Loucy (cell line): ENCODE data around the gene CELA3B.

Experiments used
- H2AFZ ChIP-seq: fragments of 200-600 bp; sonication (generic); 2 replicates; pipeline ENCODE4 v1.6.0; 2016; ENCODE audit warnings: antibody characterized with exemption, mild to moderate bottlenecking, low read length, moderate library complexity
- H3F3A ChIP-seq: fragments of 200-600 bp; 2 replicates; pipeline ENCODE4 v1.6.0; 2016; ENCODE audit warnings: antibody characterized with exemption, low read depth, mild to moderate bottlenecking
- H3K27me3 ChIP-seq: fragments of 200-600 bp; sonication (generic); 2 replicates; pipeline ENCODE4 v1.6.1; 2014; ENCODE audit warnings: low read length, mild to moderate bottlenecking; ENCODE audit not compliant: insufficient read depth, poor library complexity, severe bottlenecking
- H3K36me3 ChIP-seq: fragments of 200-600 bp; sonication (generic); 2 replicates; pipeline ENCODE4 v1.6.1; 2016; ENCODE audit warnings: low read length; ENCODE audit not compliant: insufficient read depth
- H3K4me1 ChIP-seq: fragments of 200-600 bp; sonication (generic); 2 replicates; pipeline ENCODE4 v1.5.1; 2014; ENCODE audit warnings: low read length, mild to moderate bottlenecking; ENCODE audit not compliant: insufficient read depth, poor library complexity, severe bottlenecking
- H3K4me2 ChIP-seq: fragments of 200-600 bp; sonication (generic); 2 replicates; pipeline ENCODE4 v1.6.0; 2014; ENCODE audit warnings: antibody characterized with exemption, low read length, low read depth, mild to moderate bottlenecking; ENCODE audit not compliant: poor library complexity, severe bottlenecking
- H3K4me3 ChIP-seq: fragments of 200-600 bp; sonication (generic); 2 replicates; pipeline ENCODE4 v1.5.1; 2014; ENCODE audit warnings: low read length, mild to moderate bottlenecking, mixed read lengths; ENCODE audit not compliant: poor library complexity, severe bottlenecking
- H3K79me2 ChIP-seq: fragments of 200-600 bp; sonication (generic); 2 replicates; pipeline ENCODE4 v1.6.1; 2014; ENCODE audit warnings: low read length; ENCODE audit not compliant: insufficient read depth
- H3K9ac ChIP-seq: fragments of 200-600 bp; sonication (generic); 2 replicates; pipeline ENCODE4 v1.6.0; 2014; ENCODE audit warnings: mild to moderate bottlenecking, low read depth, low read length, moderate library complexity; ENCODE audit not compliant: poor library complexity, severe bottlenecking
- H3K9me2 ChIP-seq: fragments of 200-600 bp; sonication (generic); replicated peaks from 2 replicates; pipeline ENCODE4 v1.6.1; 2016; ENCODE audit warnings: low read depth, low read length, mixed read lengths
- H3K9me3 ChIP-seq: fragments of 200-600 bp; sonication (generic); 2 replicates; pipeline ENCODE4 v1.6.1; 2014; ENCODE audit warnings: mild to moderate bottlenecking, antibody characterized with exemption, low read length, low read depth; ENCODE audit not compliant: insufficient read depth
- H4K20me1 ChIP-seq: fragments of 200-600 bp; sonication (generic); 2 replicates; pipeline ENCODE4 v1.6.0; 2014; ENCODE audit warnings: antibody characterized with exemption, low read length, mild to moderate bottlenecking; ENCODE audit not compliant: insufficient read depth, poor library complexity, severe bottlenecking
- CTCF ChIP-seq: fragments of 200-600 bp; sonication (generic); conservative IDR thresholded peaks from 2 replicates; pipeline ENCODE4 v1.5.1; 2014; ENCODE audit warnings: mild to moderate bottlenecking, antibody characterized with exemption, low read length
- EZH2phosphoT487 ChIP-seq: fragments of 200-600 bp; IDR thresholded peaks from 2 replicates; pipeline ENCODE4 v1.6.1; 2018; ENCODE audit warnings: antibody characterized with exemption, mild to moderate bottlenecking, moderate library complexity, borderline replicate concordance

Gene CELA3B

GRCh38 chr1:21956720-21957552 lies 19.9 kb upstream of the CELA3B start:
- TF ChIP-seq EZH2phosphoT487, result no peak
- no peak for TF ChIP-seq CTCF
- H4K20me1 ChIP-seq, result no peaks in the 10 kb centered on the region
- peaks cover 11% of the 10 kb centered on the region for H3K4me1 ChIP-seq
- no peak overlapping the region for H2AFZ ChIP-seq
- no peaks in the 10 kb centered on the region for H3K9me2 ChIP-seq
- no peaks in the 10 kb centered on the region for H3K27me3 ChIP-seq
- H3K4me3 ChIP-seq, result no peak overlapping the region
- H3K9me3 ChIP-seq, result no peaks in the 10 kb centered on the region
- H3F3A ChIP-seq, result no peaks in the 10 kb centered on the region
- H3K79me2 ChIP-seq, result no peaks in the 10 kb centered on the region
- H3K4me2 ChIP-seq, result no peak overlapping the region
- H3K36me3 ChIP-seq, result no peaks in the 10 kb centered on the region
- no peak overlapping the region for H3K9ac ChIP-seq

- Histone ChIP-seq H3K79me2 (no peaks in the 10 kb centered on the region), H3K9me3 (no peaks in the 10 kb centered on the region), H3F3A (no peaks in the 10 kb centered on the region), H4K20me1 (no peaks in the 10 kb centered on the region), H3K36me3 (no peaks in the 10 kb centered on the region), H3K4me3 (no peak overlapping the region), H3K27me3 (no peaks in the 10 kb centered on the region), H3K9ac (no peak overlapping the region), H3K4me1 (peaks cover 1% of the 10 kb centered on the region), H2AFZ (no peak overlapping the region), H3K9me2 (no peaks in the 10 kb centered on the region), H3K4me2 (no peak overlapping the region)
- TF ChIP-seq CTCF, result no peak
- no peak for TF ChIP-seq EZH2phosphoT487
These were observed 15.5 kb upstream of the CELA3B start for GRCh38 chr1:21961337-21961736.

GRCh38 chr1:21961799-21962198 lies 15.0 kb upstream of the CELA3B start:
- Histone ChIP-seq H3K9ac (no peak overlapping the region), H3K27me3 (no peaks in the 10 kb centered on the region), H3K4me2 (no peak overlapping the region), H3K36me3 (no peaks in the 10 kb centered on the region), H3K79me2 (no peaks in the 10 kb centered on the region), H3K4me3 (no peak overlapping the region), H2AFZ (no peak overlapping the region), H3K9me2 (no peaks in the 10 kb centered on the region), H3F3A (no peaks in the 10 kb centered on the region), H3K4me1 (no peaks in the 10 kb centered on the region), H3K9me3 (no peaks in the 10 kb centered on the region), H4K20me1 (no peaks in the 10 kb centered on the region)
- TF ChIP-seq EZH2phosphoT487 (no peak), CTCF (no peak)
